Gastroesophageal sphincter (tissue), 3 donors: Measurements from ENCODE around the gene ZNF30.
"Not testable (repeated sequence)": the region's sequence is repeated elsewhere in the genome, so short reads cannot be mapped to it uniquely, and the experiment has no call there.

Experiments
- CTCF ChIP-seq, 4 experiments: fragments of 200-600 bp in 2 of 4; fragments of 450-650 bp in 2 of 4; sonication (generic) in 1 of 4; IDR thresholded peaks; one replicate each; pipeline ENCODE4 v1.5.1; 2017 to 2019; ENCODE audit warnings: antibody characterized with exemption in 4 of 4, mild to moderate bottlenecking in 2 of 4, moderate library complexity in 2 of 4
- POLR2A ChIP-seq, 2 donors: fragments of 450-650 bp; IDR thresholded peaks; one replicate each; pipeline ENCODE4 v1.6.1; 2017; ENCODE audit warnings: antibody characterized with exemption in 2 of 2, mild to moderate bottlenecking in 2 of 2, moderate library complexity in 1 of 2
- POLR2AphosphoS5 ChIP-seq: sonication (generic); formaldehyde crosslinking; IDR thresholded peaks from one replicate; pipeline ENCODE4 v1.6.1; 2017; ENCODE audit warnings: antibody characterized with exemption

GRCh38 chr19:34917144-34917543 lies 9.6 kb upstream of the ZNF30 start:
- not testable (repeated sequence) for TF ChIP-seq CTCF (IDR thresholded peaks at IDR 0.05); POLR2A (IDR thresholded peaks at IDR 0.05); POLR2AphosphoS5
